Thymus (tissue), 11 donors: Measurements from ENCODE around the gene ABCA1. TPM values are rescaled to one million over a fixed set of nuclear protein-coding genes. Genes with fewer than 3 reads are reported as not detected.

ENCODE experiments used
- DNase-seq, 9 donors: peaks; one replicate each; pipeline ENCODE4 v3.0.0-alpha.2; 2013; ENCODE audit warnings: low spot score in 9 of 9, low read depth in 6 of 9, missing footprints in 1 of 9
- H3K27ac ChIP-seq, 2 donors: one replicate each; pipeline ENCODE4 v1.5.1; 2013; ENCODE audit warnings: control low read depth in 1 of 2, low read depth in 1 of 2, low read length in 1 of 2, mild to moderate bottlenecking in 1 of 2, moderate library complexity in 1 of 2
- H3K27me3 ChIP-seq, 2 donors: one replicate each; pipeline ENCODE4 v1.5.1; 2013; ENCODE audit warnings: low read length in 1 of 2; ENCODE audit not compliant: control insufficient read depth in 2 of 2, insufficient read depth in 1 of 2
- H3K36me3 ChIP-seq, 2 donors: one replicate each; pipeline ENCODE4 v1.5.1; 2013; ENCODE audit warnings: low read length in 1 of 2, mild to moderate bottlenecking in 1 of 2, moderate library complexity in 1 of 2; ENCODE audit not compliant: control insufficient read depth in 2 of 2, insufficient read depth in 2 of 2
- H3K4me1 ChIP-seq, 2 donors: one replicate each; pipeline ENCODE4 v1.5.1; 2013; ENCODE audit warnings: low read length in 2 of 2; ENCODE audit not compliant: control insufficient read depth in 2 of 2, insufficient read depth in 2 of 2
- H3K4me3 ChIP-seq, 2 donors: one replicate each; pipeline ENCODE4 v1.5.1; 2013; ENCODE audit warnings: low read length in 2 of 2, control low read depth in 1 of 2, mild to moderate bottlenecking in 1 of 2
- H3K9me3 ChIP-seq, 2 donors: one replicate each; pipeline ENCODE4 v1.5.1; 2013; ENCODE audit warnings: low read length in 1 of 2, mild to moderate bottlenecking in 1 of 2; ENCODE audit not compliant: control insufficient read depth in 2 of 2, insufficient read depth in 1 of 2
- WGBS: extraction: QIAGEN DNeasy Blood & Tissue Kit; methylation state at CpG from one replicate; pipeline ENCODE4 v1.1.7; 2013; 5-methylcytosine and 5-hydroxymethylcytosine counted together
- polyA plus RNA-seq: library from polyadenylated mRNA; stranded (reverse); fragments of 200-250 nt; gene quantifications from one replicate; pipeline ENCODE4 v1.2.3, GENCODE V29; 2013
- total RNA-seq: library from RNA; stranded (reverse); fragments of 120-200 nt; gene quantifications from one replicate; pipeline ENCODE4 v1.2.4, GENCODE V29; 2013
- donor health status: healthy.

ABCA1 gene
- total and polyA plus RNA-seq, 2 donors, result 14.6 to 25.9 TPM

DNA sequence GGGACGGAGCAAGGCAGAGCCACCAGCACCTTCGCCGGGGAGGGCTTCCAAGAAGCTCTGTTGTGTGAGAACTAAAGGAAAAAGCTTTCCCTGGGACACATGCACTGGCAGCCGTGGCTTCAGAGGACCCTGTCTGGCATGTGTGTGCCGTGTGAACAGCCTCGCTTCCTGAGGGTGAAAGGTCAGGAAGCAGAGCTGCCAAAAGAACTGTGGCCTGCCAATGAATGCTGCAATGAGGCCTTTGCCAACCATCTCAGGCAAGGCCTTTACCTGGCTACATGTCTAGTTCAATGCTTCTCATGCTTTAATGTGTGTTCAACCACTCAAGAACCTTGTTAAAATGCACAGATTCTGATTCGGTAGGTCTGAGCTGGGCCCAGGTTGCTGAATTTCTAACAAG is 110.5 kb downstream of the ABCA1 start:
- DNase-seq, result no peak
- 97% methylated on average over 7 of the region's 7 CpGs for WGBS
- H3K27me3 ChIP-seq, result no peaks in the 10 kb centered on the region
- peaks cover 82 to 94% of the 10 kb centered on the region in 2 donors for H3K36me3 ChIP-seq
- H3K4me1 ChIP-seq, result no peaks in the 10 kb centered on the region
- H3K9me3 ChIP-seq, result peaks cover 0 to 8% of the 10 kb centered on the region in 2 donors
- H3K4me3 ChIP-seq, result no peak overlapping the region
- no peak overlapping the region for H3K27ac ChIP-seq

DNA sequence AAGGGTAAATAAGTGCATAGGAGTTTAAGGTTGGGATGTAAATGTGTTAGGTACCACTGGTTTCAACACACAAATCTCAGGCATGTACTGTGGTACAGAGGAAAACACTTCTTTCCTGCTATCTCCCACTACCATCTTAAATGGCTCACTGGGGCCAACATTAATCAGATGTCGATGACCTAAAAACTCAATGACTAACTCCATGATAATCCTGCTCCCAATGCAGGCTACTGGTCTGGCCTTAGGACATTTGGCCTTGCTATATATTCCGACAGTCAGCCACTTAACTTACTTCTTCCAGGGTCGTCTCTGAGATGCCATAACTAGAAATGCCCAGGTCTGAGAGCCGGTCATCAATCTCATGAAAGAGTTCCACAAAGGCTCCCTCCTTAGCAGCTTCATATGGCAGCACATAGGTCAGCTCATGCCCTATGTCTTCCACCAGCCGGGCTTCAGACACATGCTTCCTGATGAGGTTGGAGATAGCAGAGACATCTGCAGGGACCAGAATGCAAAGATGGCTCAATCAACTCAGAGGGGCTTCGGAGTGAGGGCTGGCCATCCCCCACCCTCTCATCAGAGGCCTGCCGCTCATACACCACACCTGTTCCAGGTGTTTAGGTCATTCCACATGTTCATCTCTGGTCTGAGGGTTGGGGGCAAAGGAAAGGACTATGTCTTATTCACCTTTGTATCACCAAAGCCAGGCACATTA is 111.9 kb downstream of the ABCA1 start:
- Histone ChIP-seq H3K36me3 (peaks cover 78 to 87% of the 10 kb centered on the region in 2 donors), H3K27ac (no peak overlapping the region), H3K4me1 (no peaks in the 10 kb centered on the region), H3K4me3 (no peak overlapping the region), H3K27me3 (no peaks in the 10 kb centered on the region), H3K9me3 (peaks cover 0 to 8% of the 10 kb centered on the region in 2 donors)
- no peak for DNase-seq
- WGBS, result 97% methylated on average over 7 of the region's 7 CpGs

DNA sequence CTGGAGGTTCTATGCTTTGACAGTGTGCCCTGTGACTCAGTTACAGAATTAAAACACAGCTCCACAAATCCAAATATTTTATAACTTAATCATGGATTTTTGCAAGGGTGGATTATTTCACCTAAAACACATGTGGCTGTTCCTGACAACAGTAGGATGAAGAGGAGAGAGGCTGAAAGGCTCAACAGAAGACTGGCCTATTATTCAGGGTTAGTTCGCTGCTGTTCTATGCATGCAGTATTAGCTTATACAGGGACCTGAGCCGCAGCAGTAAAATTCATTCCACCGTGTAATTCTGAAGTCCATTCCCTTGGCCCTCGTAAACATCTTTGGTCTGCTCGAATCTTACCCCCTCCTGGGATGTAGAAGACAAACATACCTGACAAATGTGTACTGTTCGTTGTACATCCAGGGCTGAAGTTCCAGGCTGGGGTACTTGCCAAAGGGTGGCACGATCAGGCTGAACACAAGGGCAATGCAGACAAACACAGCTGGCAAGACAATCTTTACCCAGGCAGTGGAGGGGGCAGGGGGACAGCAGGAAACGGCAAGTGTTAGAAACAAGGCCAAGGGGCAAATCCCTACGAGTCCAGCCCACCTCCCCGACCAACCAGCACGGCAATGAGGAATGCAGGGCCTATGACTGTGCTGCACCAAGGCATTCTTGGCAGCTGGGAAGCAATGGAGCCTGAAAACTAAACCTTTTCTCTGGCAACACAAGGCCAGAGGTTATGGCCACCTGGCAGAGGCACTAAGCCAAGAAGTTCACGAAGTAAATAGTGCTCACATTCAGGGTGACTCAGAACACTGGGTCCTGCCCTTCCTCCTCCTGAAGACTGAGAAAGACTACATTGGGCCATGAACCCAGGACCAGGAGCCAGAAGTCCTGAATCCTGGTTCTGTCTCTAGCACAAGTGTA is 117.3 kb downstream of the ABCA1 start:
- Histone ChIP-seq H3K27ac (no peak overlapping the region), H3K27me3 (no peaks in the 10 kb centered on the region), H3K9me3 (no peaks in the 10 kb centered on the region), H3K4me3 (no peak overlapping the region), H3K4me1 (no peaks in the 10 kb centered on the region), H3K36me3 (peaks cover 61 to 74% of the 10 kb centered on the region in 2 donors)
- WGBS, result 95% methylated on average over 12 of the region's 12 CpGs
- no peak for DNase-seq

DNA sequence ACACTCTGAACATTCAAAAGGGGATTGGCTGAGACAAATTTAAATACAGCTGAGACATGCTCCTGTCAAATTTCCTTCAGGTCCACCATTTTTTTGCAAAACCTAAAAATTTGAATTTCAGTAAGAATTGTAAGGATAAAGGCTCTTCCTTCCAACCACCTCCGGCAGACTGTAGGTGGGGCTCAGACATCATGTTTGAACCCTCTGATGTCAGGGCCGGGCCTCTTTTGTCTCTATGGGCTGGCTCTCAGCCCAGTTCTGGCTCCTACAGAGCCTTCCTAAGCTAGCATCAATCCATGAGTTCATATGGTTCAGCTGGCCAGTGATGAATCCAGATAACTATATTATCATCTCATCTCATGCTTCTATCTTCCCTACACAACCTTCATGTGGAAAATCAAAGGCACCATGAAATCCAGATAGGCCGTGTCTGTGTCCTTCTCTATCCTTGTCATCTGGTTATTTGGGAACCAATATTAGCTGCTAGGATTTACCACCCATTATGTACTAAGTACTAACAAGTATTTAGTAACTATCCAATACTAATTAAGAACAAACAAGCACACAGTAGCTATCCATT is 119.8 kb downstream of the ABCA1 start:
- DNase-seq, result no peak
- H3K4me3 ChIP-seq, result no peak overlapping the region
- peaks cover 63 to 71% of the 10 kb centered on the region in 2 donors for H3K36me3 ChIP-seq
- WGBS, result 95% methylated on average over 3 of the region's 3 CpGs
- no peaks in the 10 kb centered on the region for H3K9me3 ChIP-seq
- H3K27ac ChIP-seq, result no peak overlapping the region
- no peaks in the 10 kb centered on the region for H3K27me3 ChIP-seq
- no peaks in the 10 kb centered on the region for H3K4me1 ChIP-seq

DNA sequence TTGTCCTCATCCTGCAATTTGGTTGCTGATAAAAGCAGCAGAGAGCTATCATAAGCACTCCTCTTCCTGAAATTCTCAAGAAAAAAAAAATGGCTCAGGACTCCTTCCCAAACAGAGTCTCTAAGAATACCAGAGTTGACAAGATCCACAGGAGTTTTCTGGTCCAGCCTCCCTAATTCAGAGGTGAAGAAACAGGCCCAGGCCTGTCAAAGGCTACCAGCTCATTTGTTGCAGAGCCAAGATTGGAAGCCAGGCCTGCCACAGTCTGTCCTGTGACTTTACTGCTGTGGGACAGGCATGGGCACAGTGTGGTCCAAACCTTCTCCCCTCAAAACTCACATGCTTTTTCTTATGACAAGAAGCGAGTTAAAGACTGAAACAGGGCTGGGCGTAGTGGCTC is 122.5 kb downstream of the ABCA1 start:
- DNase-seq, result no peak
- no peak overlapping the region for H3K4me3 ChIP-seq
- H3K36me3 ChIP-seq, result peaks cover 66 to 75% of the 10 kb centered on the region in 2 donors
- WGBS, result 99% methylated on average over 2 of the region's 2 CpGs
- H3K9me3 ChIP-seq, result no peaks in the 10 kb centered on the region
- H3K27ac ChIP-seq, result no peak overlapping the region
- H3K4me1 ChIP-seq, result no peaks in the 10 kb centered on the region
- no peaks in the 10 kb centered on the region for H3K27me3 ChIP-seq

DNA sequence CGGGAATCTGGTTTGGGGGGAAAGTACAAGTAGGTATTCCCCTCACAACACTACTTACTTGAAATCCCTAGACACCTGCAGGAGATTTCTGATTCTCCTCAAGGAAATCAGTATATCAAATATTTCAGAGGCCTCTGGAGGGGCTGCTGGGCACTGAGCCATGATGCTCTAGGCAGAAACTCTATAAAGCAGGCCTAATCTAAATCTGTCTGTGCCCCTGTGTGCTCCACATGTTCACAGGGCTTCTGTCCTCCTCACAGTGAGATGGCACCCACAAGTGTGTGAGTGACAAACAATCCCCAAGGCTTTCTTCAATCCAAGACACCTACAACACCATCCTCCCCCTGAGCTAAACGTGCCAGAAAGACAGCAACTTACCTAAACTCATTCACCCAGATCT is 125.0 kb downstream of the ABCA1 start:
- H3K27me3 ChIP-seq, result no peaks in the 10 kb centered on the region
- no peaks in the 10 kb centered on the region for H3K9me3 ChIP-seq
- no peak for DNase-seq
- H3K4me3 ChIP-seq, result no peak overlapping the region
- no peak overlapping the region for H3K27ac ChIP-seq
- no peaks in the 10 kb centered on the region for H3K4me1 ChIP-seq
- 91% methylated on average over 2 of the region's 2 CpGs for WGBS
- peaks cover 65 to 81% of the 10 kb centered on the region in 2 donors for H3K36me3 ChIP-seq

DNA sequence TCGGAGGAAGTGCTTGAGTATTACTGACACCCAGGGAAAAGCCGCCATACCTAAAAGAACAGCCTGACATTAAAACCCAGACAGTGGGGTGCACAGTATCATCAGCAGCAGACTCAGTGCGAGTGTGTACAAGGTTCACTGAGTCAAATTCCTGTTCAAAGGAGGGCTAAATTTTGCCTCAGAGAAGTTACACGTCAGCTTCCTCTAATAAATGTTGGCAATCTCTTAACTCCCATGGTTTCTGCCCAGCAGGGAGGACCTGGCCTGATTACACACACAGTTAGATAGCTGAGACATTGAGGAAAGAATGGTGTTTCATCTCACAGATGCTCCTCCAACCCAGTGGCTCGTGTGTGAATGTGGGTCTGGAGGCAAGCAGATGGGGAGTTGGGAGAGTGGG is 125.8 kb downstream of the ABCA1 start:
- Histone ChIP-seq H3K9me3 (no peaks in the 10 kb centered on the region), H3K27ac (no peak overlapping the region), H3K4me1 (no peaks in the 10 kb centered on the region), H3K36me3 (peaks cover 68 to 83% of the 10 kb centered on the region in 2 donors), H3K4me3 (no peak overlapping the region), H3K27me3 (no peaks in the 10 kb centered on the region)
- no peak for DNase-seq
- WGBS, result 97% methylated on average over 5 of the region's 5 CpGs

DNA sequence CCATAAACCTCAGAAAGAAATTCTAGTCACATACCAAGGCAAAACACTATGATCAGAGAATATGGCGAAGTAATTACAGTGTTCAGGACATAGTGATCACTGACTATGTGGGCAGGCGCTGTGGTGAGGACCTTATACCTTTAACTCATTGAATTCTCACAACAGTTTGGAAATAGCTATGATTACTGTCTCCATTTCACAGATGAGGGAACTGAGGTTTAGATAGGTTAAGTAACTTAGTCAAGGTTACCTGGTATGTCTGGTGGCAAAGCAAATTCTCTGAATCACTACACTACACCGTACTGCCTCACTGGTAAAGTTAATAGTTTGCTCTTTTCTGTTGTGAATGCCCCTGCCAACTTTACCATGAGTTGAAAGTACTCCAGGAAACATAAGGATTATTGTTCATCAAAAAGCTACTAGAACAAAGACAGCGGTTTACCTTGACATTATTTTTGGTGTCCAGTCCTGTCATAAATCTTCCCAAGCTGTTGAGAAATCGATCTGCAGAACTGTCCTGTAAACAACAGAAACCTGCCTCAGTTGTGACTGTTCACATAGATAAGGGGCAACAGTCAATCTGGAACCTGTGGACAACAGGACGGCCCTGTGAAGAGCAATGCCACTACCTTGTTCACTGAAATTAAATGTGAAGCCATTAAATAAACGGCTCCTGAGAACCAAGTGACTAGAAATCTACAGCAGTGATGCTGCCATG is 127.7 kb downstream of the ABCA1 start:
- no peak for DNase-seq
- no peaks in the 10 kb centered on the region for H3K4me1 ChIP-seq
- no peaks in the 10 kb centered on the region for H3K9me3 ChIP-seq
- WGBS, result 97% methylated on average over 7 of the region's 7 CpGs
- H3K36me3 ChIP-seq, result peaks cover 73 to 78% of the 10 kb centered on the region in 2 donors
- H3K27ac ChIP-seq, result no peak overlapping the region
- no peak overlapping the region for H3K4me3 ChIP-seq
- no peaks in the 10 kb centered on the region for H3K27me3 ChIP-seq
